Measurements from ENCODE around the gene PRRG2.

DNA sequence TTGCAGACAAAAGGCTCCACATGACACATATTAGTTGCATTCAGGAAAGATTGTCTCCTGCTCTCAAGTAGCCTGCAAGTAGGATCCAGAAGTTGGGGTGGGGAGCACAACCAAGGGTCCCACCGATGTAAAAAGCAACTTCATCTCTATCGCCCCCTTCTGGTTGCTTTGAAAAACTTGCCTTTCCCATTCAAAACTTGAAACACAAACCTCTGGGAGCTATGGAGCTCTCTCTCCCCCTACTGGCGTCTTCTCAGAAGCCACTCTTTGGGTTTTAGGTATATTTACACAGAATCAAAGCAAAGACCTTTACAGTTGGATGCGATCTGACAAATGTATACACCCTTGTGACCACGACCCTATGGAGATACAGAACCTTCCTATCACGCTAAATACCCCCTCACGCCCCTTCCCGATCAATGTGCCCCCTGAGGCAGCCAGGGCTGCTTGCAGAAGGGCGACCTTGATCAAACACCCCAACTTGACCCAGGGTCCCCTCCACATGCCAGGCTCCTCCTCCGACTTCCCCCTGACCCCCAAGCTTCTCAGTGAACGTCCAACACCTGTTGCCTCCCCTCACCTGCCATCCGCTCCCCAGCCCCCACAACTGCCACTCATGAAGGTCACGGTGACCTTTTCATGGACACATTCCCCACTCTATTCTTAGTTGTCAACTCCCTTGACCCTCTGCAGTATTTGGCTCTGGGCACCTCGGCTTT lies 10.8 kb upstream of the PRRG2 start:
- TF ChIP-seq, protein P1, sequence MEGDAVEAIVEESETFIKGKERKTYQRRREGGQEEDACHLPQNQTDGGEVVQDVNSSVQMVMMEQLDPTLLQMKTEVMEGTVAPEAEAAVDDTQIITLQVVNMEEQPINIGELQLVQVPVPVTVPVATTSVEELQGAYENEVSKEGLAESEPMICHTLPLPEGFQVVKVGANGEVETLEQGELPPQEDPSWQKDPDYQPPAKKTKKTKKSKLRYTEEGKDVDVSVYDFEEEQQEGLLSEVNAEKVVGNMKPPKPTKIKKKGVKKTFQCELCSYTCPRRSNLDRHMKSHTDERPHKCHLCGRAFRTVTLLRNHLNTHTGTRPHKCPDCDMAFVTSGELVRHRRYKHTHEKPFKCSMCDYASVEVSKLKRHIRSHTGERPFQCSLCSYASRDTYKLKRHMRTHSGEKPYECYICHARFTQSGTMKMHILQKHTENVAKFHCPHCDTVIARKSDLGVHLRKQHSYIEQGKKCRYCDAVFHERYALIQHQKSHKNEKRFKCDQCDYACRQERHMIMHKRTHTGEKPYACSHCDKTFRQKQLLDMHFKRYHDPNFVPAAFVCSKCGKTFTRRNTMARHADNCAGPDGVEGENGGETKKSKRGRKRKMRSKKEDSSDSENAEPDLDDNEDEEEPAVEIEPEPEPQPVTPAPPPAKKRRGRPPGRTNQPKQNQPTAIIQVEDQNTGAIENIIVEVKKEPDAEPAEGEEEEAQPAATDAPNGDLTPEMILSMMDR (IDR thresholded peaks at IDR 0.05): peak; percentile 97 to 99 (median 98)
- TF ChIP-seq POLR2A (IDR thresholded peaks at IDR 0.05): no peak
